Stimulated activated CD4-positive, alpha-beta T cell treated with anti-CD3 and anti-CD28 coated beads, Interleukin-1b, Interleukin-23, amount 100 ng/mL, for 24 hours (primary cell): ENCODE data around the gene C4orf50.

Experiments used
- DNase-seq, 4 experiments: peaks; one replicate each; pipeline ENCODE4 v3.0.0-alpha.2; 2020; ENCODE audit warnings: low read depth in 4 of 4, low spot score in 1 of 4

Gene C4orf50

DNA sequence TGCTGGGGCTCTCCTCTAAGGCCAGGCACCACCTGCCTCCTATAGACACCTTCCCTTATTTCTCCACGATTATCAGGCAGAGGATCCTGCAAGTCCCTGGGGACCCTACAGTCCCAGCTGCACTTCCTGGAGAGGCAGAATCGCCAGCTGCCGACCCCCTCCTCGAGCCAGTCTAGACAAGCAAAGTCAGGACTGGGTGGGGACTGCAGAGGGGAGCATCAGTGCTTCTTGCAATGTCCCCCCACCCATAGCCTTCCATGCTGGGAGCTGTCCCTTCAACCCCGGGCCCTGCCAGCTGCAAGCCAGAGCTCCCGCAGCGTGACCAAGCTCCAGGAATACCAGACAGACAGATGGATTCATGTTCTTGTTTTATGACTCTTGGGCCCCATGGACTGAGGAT, 124.0 kb downstream of the C4orf50 start:
- DNase-seq, result no peak

DNA sequence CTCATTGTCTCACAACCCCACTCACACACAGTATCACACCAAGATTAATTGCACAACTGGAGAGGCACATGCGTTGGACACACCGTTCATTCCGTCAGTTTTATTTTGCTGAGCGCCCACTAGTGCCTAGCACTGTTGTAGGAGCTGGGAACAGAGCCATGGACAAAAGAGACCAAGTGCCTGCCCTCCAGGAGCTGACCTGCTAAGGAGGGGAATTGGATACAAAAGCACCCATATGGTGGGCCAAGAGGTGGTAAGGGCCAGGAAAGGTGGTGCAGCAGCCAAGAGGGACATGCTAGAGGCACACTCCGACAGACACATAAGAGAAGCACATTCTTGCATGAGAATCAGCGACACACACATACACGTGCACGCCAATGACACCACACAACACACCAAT, 124.6 kb downstream of the C4orf50 start:
- no peak for DNase-seq

DNA sequence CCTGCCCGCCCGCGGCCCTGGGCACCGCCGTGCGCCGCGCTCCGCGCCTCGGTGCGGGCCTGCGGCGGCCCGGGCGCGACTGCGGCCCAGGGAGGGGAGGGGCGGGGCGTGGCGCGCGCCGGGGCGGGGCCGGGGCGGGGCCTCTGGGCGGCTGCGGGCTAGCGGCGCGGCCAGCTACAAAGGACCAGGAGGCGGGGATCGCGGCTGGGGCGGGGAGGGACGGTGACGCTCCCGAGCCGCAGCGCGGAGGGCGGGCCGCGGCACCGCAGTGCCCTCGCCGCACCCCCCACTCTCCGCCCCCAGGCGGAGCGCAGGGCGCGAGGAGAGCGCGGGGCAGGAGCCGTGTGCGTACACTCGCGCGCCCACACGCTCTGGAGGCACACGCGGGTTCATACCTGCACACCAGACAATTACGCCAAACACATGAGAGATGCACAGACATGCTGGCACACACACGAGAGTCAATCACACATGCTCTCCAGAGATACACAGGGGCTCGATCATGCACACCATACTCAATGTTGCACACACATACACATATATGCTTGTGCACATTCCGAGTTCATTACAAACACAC, 125.1 kb downstream of the C4orf50 start, which contains the start of gene CRMP1:
CRMP1 (minus strand) TSS at position 83 of the 577 bp plus-strand sequence. CDS start 117 bp downstream, outside the sequence.
- no peak for DNase-seq

DNA sequence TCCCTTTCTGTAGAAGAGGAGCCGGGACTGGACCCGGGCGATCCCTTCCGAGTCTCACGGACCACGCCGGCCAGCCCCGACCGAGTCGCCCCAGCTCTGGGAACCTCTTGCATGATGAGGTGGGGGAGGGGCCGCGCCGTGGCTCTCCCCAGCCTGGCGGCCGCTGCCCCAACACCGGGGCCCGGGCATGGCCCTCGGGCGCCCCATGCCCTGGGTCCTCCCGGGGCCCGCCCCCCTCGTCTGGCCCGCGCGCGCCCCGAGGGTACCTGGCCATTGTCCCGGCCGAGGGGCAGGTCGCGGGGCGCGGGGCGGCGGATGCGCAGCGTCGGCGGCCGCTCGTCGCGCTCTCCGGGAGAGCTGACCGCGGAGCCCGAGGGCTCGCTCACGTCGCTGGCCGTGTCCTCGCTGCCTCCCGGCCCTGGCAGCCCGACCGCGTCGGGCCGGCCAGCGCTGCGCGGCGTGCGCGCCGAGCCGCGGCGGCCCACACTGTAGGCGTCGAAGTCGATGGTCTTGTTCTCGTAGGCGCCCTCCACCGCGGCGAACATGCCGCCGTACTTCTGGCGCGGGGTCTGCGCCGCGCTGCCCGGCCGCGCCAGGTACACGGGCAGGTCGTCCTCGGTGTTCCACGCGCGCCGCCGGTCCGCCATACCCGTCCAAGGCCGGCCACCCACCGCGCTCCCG, 125.8 kb downstream of the C4orf50 start:
- no peak for DNase-seq

DNA sequence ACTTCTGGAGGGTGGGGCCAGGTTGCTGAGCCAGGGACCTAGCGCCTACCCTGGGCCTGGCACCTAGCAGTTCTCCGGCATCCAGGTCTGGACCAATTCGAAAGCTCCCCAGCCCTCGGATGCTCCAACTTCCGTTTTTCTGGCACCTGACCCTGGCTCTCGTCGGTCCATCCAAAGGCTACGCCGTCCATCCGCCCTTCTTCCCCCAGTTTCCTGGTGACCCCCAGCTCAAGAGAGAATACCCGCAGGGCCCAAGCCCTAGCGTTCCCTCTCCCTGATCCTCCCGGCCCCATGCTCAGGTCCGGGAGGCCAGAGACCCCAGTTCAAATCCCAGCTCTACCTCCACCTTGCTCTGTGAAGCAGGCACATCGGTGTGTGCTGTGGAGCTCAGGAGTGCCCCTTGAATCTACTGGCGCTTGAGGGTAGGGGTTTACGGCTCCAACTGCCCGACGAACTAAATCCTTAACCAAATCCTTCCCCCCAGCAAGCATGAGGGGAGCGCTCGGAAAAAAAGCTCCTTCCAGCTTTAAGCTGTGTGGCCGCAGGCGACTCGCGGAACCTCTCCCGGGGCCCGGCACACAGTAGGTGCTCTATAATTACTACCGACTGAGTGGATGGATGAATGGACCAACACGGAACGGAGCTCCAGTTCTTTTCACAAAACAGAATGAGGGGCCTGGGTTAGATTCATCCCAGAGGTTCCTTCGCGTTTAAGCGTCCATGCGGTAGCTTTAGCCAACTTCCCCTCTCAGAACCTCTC, 126.5 kb downstream of the C4orf50 start:
- no peak for DNase-seq

DNA sequence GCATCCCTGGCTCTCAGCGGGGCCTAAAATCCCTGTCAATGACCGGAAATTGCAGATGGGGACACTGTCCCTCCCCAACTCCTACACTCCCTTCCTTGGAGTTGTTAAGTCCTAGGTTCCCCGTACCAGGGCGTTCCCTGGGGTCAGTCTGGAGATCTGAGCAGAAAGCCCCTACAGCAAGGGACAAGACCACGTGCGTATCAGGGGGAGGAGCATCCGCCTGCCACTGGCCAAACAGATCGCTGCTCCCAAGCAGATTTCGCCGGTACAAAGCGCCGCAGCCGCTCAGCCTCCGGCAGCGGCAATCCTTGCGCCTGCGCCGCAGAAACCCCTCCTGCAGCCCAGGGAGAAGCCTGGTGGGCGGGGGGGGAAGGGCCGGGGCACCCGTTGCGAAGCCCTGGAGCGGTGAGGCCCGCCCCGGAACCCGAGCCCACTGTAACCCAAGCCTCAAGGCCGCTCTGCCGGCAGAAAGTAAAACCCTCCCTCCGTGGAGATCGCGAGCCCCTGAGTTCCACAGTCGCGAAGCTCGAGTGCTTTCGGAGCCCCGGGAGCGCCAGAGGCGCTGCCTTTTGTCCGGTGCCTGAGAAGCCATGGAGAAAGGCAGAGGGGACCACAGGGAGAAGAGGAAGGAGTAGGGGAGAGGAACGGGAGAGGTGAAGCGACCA, 128.0 kb downstream of the C4orf50 start:
- DNase-seq, result no peak

DNA sequence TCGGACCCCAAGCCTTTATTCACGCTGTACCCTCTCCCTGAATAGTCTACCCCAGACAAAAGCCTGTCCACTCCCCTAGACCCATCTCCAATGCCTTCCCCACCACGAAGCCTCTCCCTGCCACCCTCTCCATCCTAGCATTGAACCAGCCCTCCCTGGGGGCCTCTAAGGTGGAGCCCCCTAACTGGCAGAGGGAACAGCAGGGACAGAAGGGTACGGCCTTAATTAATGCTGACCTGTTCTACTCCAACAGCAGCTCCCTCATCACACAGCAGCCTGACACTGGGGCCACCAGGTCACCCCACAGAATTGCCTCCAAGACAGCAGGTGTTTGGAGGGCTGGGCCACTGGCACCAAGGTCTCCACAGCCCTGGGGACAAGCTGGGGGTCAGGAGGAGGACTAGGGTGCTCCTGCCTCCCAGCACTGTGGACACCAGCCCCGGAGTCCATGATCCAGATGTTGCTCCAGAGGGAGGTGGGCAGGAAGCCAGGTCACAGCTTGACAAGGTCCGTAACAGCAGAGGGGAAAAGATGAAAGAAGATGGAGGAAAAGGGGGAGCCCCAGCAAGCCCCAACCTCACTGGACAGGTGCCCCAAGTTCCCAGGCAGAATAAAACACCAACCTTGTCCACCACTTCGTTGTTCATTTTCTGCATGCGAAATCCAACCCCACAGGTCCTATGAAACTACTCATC, 129.1 kb downstream of the C4orf50 start:
- DNase-seq, result no peak

DNA sequence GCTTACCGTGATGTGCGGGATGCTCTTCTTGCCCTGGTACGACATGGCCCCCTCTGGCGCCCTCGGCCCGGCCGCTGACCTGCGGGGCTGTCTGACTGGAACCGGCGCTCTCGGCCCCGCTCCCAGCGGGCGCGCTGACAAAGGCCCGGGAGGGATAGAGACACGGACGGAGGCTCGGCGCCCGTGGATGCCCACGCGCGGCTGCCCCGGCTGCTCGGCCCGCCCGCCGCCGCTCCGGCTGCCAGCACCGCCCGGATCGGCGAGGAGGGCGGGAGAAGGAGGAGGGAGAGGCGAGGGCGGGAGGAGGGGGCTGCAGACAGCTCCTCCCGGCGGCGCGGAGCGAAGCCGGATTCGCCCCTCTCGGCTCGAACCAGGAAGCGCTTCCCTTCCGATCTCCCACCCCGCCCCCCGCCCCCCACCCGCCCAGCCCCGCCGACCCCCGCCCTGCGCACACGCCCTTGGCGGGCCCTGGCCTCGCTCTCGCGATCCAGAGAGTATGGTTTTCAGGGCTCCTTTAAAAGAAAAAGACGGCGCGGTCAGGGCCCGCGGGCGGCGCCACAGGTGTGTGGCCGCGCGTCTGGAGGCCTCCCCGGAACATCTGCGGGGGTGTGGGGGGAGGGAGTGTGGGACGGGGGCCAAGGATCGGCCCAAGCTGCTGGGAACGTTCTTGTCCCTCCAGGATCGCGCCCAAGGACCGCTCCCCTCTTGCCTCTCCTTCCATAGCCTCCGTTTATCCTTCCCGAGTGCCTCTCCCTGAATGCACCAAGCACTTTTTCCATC, 129.8 kb downstream of the C4orf50 start:
- DNase-seq, result no peak

DNA sequence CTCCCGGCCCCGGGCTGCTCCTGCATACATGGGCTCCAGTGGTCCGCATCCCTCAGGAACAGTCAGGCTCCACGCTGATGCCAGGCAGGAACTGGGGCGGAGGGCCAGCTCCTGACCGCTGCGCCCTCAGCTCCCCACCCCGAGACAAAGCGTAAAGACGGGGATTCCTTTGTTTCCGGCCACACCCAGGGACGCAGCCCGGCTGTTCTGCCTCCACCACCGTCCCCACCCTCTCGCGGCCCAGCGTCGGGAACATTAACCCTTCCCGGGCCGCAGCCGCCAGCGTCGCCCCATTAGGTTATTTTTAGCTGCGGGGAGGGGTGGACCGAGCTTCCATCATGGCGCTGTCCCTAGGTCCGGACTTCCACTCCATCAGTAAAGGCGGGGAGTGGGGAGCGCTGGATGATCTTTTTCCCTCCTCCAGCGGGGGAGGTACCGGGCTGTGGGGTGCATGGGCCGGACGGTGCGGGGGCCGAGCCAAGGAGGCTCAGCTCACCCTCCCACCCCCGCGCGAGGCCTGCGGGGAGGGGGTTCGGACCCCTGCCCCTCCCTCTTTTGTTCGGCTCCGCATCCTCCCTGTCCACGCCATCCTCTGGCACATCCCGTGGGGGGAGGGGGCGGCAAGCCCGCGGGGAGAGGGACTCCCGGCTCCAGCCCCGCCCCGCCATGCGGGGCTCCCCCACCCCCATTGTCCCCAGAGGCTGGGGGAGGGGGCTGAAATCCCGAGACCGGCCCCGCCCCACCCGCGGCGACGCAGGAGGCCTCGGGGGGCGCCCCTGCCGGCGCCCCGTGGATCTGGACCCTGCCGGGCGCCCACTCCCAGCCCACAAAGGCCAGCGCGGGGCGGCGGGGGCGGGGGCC, 130.6 kb downstream of the C4orf50 start:
- no peak for DNase-seq

DNA sequence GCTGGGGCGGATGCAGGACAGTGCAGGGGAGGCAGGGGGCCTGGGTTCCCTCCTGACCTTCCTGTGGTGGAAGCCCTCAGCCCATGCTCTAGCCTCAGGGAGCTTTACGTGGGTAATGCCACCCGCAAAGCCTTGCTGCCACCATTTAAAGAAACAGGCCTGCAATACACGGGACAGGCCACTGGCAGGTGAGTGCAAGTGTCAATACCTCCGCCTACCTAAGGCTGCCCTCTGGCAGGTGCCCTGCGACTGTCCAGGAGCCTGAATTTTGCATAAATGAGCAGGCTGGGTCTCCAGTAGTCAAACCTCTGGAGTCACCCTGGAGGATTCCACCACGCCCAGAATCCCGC, 131.2 kb downstream of the C4orf50 start:
- no peak for DNase-seq

DNA sequence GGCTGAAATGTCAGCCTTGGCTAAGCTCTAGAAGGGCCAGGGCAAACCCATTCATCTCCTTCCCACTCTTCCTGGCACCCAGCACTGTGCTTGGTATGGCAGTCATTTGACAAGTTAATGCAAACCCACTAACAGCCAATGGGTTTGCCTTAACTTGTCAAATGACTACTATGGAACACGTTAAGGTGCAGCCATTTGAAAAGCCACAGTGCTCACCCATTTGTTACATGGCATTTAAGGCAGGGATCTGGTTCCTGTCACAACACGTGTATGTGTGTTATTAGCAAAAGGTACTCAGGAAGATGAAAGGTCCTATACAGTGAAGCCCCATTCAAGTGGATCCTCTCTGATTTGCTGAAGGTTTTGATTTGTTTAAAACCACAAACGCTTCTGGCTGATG, 132.5 kb downstream of the C4orf50 start:
- no peak for DNase-seq

DNA sequence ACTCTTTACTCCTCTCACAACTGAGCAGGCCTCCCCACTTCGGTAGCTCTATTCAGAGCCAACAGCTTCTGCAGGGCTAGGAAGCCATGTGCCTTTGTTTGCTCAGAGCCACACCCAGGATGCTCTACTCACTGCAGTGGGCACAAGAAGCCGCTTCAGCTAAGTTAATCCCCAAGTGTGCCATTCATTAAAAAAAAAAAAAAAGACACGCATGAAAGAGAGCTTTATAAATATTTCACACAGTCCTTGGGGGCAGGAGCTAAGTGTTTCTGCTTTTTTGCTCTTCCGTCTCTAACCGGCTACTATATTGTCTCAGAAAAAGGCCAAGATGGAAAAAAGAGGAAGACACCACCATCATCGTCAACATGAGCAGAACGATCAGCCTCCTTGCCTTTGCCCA, 133.4 kb downstream of the C4orf50 start:
- no peak for DNase-seq

DNA sequence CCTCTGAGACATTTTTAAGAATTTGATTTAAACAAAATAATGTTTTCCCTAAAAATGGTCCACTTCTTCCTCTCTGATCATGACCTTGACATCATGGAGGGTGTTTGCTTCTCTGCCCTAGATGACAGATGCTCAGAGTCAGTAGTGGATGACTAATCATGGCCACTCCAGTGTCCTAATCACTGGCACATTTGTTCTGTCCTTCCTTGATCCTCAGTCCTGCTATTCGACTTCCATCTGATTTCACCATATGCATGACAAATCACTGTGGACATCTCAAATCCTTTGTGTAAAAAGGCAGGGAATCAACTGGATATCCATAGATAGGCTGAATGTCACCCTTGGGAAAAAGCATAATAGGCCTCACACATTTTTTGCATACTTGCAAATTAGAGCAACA, 134.3 kb downstream of the C4orf50 start:
- no peak for DNase-seq

DNA sequence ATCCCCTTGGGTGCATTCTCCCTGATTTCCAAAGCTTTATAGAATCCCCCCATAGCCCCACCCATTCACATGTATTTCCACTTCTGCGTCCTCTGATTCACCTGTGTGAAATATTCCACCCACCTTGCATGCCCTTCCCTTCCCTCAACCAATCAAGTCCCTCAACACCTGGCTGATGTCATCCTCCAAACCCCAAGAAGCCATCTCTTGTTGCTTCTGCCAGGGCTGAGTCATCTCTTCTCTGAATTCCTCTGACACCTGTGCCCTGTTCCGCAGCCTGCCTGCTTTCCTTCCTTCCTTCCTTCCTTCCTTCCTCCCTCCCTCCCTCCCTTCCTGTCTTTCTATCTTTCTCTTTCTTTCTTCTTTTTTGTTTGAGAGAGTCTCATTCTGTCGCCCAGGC, 135.3 kb downstream of the C4orf50 start:
- no peak for DNase-seq

DNA sequence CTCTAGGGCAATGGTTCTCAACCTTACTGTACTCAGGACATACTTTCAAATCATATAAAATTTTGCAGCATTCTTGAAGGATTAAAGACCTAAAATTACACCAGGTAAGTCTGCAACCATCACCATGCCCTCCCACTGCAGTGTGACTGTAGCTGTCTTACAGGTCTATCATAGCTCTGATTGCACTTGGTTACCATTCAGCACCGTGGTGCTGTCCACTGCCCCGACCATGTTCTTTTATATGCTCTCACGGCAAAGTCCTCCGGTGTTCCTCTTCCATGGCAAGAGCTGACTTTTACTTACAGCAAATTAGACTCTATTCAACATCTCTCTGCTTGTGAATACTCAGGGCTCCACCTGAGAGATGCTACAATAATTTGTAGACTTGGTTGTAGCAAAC, 136.9 kb downstream of the C4orf50 start:
- DNase-seq, result no peak

DNA sequence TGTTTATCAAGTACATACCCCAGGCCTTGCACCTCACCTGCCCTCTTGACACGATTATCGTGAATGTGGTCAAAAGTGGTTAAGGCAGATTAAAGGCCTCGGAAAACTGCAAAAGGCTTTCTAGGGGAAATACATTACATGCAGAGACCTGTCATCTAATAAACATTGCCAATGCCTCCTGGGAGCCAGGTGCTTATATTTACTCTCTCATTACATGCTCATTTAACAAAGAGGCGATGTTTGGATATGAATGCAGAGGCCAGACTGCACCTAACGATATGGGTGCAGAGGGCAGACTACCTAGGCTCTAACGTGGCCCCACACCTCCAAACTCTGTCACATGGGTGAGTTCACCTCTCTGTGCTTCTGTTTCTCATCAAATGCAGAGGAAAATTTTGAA, 139.9 kb downstream of the C4orf50 start:
- DNase-seq, result no peak

DNA sequence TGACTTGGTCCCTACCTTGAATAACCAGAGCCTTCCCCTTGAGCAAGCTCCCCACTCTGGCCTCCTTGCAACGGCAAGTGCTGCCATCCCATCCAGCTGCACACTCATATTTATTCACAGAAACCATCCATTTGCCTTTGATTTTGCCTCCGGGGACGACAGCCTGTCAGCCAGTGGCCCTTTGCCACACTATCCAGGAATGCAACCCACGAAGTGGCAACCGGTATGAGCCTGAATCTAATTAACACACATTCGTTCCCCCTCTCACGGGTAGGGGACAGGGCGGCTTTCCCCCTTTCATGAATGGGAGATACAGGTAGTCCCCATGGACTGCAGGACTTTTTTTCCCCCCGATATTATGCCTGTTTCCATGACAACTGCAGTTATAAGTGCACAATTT, 140.8 kb downstream of the C4orf50 start:
- no peak for DNase-seq

DNA sequence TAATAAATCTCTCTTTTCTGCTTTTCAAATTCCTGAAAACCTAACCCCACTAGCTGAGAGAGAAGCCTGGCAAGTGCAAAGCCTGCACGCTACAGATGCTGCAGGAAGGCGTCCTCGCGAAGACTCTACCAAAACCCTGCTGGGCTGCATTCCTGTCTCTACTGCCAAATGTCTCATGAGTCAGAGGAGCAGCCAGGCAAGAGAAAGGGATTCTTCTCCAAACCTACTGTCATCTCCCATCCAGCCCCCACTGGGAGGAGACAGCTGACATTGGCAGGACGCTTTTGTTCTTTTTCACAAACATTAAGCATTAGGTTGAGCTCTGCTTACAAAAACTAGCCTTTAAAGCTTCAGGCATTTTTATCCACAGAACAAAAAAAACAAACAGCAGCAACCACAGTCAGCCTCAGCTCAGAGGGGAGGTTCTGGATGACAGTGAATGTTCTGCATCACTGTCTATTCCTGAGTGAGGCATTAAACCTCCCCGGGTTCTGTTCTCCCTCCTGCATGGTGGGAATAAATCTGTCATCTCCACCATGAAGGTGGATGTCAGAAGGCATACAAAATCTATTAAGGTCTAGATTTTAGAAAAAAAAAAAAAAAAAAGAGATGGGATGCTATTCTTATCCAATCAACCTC, 143.3 kb downstream of the C4orf50 start:
- DNase-seq, result no peak

DNA sequence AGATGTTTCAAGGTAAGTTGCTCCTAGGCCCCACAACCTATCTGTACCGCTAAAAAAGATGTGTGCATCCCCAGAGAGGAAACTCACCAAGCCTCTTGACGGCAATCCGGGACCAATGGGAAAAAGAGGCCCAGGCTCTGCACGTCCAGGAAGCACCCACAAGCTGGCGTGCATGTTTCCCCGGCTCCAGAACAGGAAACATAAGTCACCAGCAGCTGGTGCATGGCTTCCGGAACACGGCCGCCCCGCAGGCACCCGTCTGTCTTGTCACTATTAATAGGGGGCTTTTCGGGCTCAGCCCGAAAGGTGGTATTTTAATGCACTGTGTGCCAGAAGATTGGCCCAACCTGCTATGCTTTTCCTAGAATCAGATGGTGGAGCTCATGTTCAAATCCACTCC, 147.5 kb downstream of the C4orf50 start:
- DNase-seq, result no peak
